A673 (cell line): Measurements from ENCODE around the gene KCNIP4.

Experiments
- CTCF ChIP-seq: fragments of 300-800, 200-600 bp; sonication (generic); conservative IDR thresholded peaks from 2 replicates; pipeline ENCODE4 v1.5.1; 2017; ENCODE audit warnings: low read depth, mild to moderate bottlenecking, antibody characterized with exemption, low read length, moderate library complexity, mixed read lengths
- EZH2 ChIP-seq: fragments of 200-600 bp; sonication (generic); IDR thresholded peaks from 2 replicates; pipeline ENCODE4 v1.6.1; 2017; ENCODE audit warnings: borderline replicate concordance, low read depth, mild to moderate bottlenecking, mixed read lengths, antibody characterized with exemption, low read length; ENCODE audit not compliant: poor library complexity, severe bottlenecking

GRCh38 chr4:21596521-21596920 is 352.1 kb downstream of the KCNIP4 start:
- no peak for TF ChIP-seq CTCF
- TF ChIP-seq EZH2: no peak
